Adrenal gland (tissue), 5 donors: ENCODE results near the gene REM2.

Source experiments
- CTCF ChIP-seq, 6 experiments: fragments of 450-650 bp in 4 of 6; fragments of 200-600 bp in 2 of 6; sonication (generic) in 1 of 6; IDR thresholded peaks; 1 replicate in 5 of 6; 2 replicates in 1 of 6; pipeline versions ENCODE4 v1.5.1 to v1.8.0; 2016 to 2021; ENCODE audit warnings: antibody characterized with exemption in 6 of 6, mild to moderate bottlenecking in 2 of 6, moderate library complexity in 1 of 6
- POLR2A ChIP-seq, 2 donors: fragments of 450-650 bp; IDR thresholded peaks; one replicate each; pipeline ENCODE4 v1.6.1; 2017; ENCODE audit warnings: antibody characterized with exemption in 2 of 2, mild to moderate bottlenecking in 2 of 2, moderate library complexity in 1 of 2
- donor health status: DM: no; HTN: no; CAD: no.

DNA sequence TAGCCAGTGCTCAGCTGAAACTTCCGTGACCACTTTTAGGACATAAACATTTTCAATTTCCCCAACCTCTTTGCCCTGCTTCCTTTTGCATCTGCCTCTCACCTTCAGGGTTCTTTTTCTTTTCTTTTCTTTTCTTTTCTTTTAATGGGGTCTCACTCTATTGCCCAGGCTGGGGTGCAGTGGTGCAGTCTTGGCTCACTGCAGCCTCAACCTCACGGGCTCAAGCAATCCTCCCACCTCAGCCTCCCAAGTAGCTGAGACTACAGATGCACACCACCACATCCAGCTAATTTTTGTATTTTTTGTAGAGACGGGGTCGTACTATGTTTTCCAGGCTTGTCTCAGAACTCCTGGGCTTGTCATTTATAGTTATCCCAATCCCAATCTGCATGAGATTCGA lies 16.1 kb upstream of the REM2 start:
- no peak for TF ChIP-seq CTCF (IDR thresholded peaks at IDR 0.05)
- no peak for TF ChIP-seq POLR2A (IDR thresholded peaks at IDR 0.05)
